GM19043 (cell line): ENCODE data around the gene MYO9A.

Source experiments
- ATAC-seq: cut with Tn5 transposase; IDR thresholded peaks from one replicate; pipeline ENCODE4 v1.9.1; 2021; ENCODE audit warnings: low read depth; ENCODE audit not compliant: unreplicated experiment

Gene MYO9A

DNA sequence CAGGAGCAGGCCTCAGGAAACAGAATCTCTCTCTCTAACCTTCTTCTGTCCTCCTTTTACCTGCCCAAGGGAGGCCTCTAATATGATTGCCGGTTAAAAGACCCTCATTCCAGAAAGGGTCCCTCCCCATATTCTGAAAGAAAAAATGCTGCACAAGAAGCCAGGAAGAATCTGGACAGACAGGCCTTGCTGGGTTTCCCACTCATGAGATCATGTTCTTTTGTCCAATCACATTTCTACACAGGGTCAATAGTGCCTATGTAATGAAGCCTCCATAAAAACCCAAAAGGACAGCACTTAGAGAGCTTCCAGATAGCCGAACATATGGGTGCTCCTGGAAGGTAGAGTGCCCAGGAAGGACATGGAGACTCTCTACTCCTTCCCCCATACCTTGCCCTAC, 146.0 kb downstream of the MYO9A start:
- ATAC-seq, result no peak

DNA sequence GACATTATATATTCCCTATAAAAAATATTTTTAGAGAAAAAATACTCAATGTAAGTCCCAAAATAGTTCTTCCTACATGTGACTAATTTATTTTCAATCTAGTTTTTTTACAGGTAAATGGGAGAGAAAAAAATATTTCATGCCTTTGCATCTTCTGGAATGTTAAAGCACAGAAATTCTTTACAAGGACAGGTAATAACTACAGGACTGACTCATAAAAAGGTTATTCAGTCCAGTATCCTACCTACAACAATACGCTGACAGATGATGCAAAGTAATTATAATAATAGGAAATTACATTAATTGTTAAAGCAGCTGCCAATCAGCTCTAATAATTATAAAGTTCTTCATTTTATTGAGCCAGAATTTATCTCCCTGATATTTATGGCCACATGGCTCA, 147.5 kb downstream of the MYO9A start:
- ATAC-seq, result no peak

DNA sequence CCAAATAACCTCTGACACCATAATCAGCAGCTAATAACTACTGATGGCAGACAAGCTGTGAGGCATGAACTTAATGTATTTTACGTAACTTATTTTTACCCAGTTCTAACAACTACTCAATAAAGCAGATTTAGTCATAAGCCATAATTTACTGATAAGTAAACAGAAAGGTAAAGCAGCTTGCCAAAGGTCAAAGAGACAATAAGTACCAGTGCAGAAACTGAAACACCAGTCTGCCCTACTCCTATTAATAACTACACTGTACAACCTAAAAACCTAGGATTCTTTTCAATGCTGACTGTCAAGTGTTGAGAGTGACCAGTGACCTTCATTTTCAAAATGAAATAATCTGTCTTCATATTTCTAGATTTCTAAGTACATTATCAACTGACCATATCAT, 155.4 kb downstream of the MYO9A start:
- no peak for ATAC-seq

DNA sequence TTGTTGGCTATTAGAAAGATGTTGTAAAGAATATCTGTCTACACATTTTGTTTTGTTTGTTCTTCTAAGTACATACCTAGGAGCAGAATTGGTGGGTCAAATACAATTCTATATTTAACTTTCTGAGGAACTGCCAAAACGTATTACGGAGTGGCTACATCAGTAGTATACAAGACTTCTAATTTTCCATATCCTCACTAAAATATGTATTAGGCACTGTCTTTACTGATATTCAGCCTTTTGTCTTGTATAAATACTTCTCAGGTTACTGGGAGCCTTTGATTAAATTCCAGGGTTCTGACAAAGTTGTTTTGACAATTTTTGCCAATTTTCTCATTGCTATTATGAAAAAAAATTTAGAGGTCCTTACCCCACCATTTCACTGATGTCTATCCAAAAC, 160.9 kb downstream of the MYO9A start:
- ATAC-seq, result no peak

DNA sequence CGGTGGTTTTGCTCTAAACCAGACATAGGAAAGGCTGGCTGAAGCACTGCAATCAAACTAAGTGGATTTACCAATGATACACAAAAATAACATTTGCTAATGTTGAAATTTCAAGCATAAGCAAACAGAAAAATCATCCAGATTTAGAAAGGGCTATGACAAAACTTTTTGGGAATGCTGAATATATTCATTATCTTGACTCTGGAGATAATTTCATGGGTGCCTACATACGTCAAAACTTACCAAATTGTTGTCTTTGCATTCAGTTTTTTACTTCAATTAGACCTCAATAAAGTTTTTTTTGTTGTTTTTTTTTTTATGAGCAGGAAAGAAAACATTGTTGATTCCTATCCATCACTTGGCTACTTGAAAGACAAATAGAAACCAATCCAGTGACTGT, 166.8 kb downstream of the MYO9A start:
- ATAC-seq, result no peak

DNA sequence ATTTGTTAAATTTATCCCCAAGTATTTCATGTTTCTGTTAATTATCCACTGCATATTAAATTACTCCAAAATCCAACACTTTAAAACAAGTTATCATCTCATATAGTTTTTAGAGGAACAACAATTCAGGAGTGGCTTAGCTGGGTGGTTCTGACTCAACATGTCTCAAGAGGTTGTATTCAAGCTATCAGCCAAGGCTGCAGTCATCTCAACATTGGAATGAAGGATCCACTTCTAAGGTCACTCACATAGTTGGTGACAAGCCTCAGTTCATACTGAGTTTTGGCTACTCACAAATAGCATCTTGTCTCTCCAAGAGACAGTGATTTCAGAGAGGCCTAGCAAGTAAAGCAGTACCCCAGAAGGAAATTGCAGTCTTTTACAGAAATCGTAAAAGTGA, 172.9 kb downstream of the MYO9A start:
- no peak for ATAC-seq

DNA sequence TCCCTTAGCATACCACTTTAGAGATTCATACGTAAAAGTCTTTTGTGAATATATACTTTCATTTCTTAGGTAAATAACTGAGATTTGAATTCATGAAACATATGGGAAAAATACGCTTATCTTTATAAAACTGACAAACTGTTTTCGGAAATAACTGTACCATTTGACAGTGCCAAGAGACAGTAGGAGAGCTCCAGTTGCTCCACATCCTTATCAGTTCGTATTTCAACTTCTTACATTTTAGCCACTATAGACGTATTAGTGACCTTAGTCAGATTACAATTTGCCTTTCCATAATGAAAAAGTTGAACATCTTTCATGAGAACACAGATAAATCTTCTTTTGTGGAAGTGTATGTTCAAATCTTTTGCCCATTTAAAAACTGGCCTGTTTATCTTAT, 174.1 kb downstream of the MYO9A start:
- ATAC-seq, result no peak

DNA sequence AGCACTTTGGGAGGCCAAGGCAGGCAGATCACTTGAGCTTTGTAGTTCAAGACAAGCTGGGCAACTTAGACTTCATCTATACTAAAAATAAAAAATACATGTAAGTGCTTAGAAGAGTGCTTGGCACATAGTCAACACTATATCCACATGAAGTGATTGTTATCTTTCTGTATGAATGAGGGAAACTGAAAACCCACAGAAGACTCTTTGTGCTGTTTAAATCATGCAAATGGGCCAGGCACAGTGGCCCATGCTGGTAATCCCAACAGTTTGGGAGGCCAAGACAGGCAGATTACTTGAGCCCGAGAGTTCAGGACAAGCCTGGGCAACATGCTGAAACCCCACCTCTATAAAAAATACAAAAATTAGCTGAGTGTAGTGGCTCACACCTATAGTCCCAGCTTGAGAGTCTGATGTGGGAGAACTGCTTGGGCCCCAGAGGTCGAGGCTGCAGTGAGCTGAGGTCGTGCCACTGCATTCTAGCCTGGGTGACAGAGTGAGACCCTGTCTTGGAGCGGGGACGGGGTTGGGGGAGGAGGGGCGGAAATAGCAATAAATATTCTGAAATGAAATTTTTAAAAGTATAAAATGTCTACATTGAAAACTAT, 177.9 kb downstream of the MYO9A start:
- ATAC-seq, result no peak

DNA sequence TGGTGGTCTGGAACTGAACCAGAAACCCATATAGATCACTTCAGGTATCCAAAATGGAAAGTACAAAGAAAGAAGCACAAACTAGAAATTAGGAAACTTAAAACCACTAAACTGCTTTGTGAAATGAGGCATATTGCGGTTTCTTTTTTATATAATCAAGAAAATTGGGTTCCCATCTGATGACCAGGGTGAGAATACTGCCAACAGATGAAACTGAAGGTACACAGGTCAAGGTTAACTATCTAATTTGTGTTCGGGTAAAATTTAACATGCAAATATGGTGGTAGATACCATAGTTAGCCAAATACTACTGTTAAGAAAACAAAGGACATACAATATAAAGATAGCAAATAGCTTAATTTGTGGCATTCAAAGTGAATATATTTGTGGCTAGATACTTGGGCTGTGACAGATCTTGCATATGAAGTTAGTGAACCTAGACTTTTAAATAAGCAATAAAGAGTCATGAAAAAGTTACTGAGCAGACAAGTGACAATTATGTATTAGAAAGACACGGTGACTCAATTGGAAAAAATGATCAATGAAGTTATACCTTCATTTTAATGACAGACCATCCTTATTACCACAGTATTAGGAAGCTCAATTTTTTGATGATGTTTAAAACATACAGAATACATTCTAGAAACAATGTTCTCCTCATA, 180.2 kb downstream of the MYO9A start:
- ATAC-seq, result no peak

DNA sequence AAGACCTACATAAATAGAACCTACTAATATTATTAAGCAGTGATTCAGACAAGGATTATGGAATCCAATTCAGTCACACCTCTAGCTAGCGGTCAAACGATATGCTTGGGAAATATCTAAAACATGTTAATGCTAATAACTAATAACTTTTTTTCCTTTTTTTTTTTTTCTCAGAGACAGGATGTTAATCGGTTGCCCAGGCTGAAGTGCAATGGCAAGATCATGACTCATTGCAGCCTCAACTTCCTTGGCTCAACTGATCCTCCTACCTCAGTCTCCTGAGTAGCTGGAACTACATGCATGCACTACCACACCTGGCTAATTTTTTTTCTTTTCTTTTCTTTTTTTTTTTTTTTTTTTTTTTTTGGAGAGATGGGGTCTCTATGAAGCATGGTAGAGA, 183.5 kb downstream of the MYO9A start:
- ATAC-seq, result no peak

DNA sequence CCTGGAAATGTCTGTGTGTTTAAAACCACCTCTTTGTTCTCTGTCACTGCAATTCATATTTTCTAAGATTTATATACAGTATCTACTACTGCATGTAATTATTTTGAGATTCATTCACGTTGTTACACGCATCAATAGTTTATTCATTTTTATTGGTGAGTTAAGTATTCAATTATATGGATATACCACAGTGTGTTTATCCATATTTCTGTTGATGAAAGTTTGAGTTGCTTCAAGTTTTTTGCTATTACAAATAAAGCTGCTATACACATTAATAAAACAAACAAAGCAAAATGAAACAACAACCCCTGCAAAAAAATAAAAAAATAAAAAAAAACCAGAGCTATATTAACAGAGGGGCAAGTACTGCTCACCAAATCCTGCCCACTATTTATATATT, 185.3 kb downstream of the MYO9A start:
- no peak for ATAC-seq

DNA sequence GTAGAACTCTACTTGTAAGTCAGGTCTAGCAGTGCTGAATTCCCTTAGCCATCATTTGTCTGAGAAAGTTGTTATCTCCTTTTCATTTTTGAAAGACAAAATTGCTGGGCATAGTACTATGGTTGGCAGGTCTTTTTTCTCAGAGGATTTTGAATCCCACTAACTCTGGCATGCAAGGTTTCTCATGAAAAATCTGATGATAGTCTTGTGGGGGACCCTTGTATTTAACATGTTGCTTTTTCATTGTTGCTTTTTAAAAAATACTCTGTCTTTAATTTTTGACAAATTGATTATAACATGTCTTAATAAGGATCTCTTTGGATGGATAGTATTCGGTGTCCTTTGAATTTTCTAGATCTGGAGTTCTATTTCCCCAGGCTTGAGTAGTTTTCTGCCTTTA, 186.7 kb downstream of the MYO9A start:
- ATAC-seq, result no peak

DNA sequence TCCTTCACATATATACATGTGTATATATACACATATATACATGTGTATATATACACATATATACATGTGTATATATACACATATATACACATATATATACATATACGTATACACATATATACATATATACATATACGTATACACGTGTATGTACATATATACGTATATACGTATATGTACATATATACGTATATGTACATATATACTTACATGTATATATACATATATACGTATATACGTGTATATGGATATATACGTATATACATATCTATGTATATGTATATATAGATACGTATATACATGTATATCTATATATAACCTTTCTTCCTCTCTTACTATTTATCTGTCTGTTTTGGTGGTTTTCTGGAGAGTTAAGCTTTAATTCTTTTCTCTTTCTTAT, 192.8 kb downstream of the MYO9A start:
- no peak for ATAC-seq

DNA sequence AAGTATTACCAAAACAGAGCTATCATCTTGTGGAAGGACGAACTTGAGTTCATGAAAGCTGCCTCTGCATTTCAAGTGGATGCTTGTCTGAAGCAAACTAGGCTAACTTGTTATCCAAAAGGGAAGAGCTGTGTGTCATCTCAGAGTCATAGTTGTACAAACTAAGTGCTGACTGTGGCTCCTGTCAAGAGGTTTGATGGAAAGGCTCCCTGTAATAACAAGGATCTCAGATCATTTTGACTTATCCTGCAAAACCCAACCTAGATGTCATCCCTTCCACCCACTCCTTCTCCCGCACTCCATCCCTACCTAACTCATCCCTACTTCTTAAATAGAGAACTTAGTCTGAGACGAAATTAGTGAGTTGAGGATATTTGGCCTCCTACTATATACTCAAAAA, 196.8 kb downstream of the MYO9A start:
- ATAC-seq, result no peak

DNA sequence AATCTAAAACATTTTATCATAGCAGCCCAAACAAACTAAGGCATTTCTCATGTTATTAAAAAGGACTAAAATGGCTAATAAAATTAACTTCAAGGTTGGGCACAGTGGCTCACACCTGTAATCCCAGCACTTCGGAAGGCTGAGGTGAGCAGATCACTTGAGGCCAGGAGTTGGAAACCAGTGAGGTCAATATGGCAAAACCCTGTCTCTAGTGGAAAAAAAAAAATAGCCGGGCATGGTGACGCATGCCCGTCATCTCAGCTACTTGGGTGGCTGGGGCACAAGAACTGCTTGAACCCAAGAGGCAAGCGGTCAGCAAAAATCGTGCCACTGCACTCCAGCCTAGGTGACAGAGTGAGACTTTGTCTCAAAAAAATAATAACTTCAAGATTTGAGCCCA, 197.4 kb downstream of the MYO9A start:
- no peak for ATAC-seq

DNA sequence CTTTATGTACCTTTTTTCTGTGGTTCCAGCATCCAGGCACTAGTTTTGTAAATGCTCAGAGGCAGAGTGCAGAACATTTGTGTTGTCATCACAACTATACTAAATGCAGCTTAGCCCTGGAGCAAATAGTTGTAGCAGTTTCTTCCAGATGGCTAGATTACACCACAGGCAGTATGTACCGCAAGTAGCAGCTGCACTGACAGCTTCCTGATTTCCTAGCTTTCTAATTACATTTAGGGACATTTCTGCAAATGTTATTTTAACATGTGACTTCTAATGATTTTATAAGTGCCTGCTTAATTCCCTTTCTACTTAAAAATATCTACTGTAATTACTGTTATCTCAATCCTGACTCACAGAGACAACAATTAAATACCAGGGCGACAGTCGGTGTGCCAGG, 201.1 kb downstream of the MYO9A start:
- no peak for ATAC-seq

DNA sequence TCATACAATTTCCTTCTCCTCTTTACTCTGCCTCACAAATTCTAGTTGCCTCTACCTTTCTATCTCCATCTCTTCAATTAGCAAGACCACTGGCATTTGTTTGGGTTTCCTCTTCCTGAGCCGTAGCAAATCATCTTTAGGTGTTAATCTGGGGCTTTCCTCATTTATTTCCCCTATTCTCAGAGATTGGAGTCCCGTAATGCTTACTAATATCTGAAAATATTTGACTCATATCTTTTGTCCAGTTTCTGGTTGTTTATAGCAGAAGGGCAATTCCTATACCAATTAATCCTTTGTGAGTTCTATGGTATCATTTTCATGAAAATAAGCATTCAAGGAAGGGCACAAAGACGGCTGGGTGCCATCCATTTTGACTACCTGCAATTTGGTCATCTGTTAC, 203.9 kb downstream of the MYO9A start:
- ATAC-seq, result no peak

DNA sequence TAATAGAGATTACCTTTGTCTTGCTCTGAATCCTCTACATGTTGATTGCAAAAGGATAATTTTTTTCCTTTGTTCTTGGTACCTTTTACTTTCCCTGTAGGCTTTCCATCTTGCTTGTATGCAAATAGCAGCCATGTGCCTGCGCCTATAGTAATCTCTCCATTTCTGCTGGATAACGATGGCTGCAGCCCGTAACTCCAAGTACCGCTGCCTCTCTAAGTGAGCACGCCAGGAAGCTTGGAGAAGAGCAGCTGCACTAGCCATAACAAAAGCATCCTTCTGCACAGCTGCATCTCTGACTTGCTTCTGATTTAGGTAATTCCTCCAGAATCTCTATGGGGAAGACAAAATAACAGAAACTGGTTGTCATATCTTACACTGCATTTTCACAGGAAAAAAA, 218.3 kb downstream of the MYO9A start:
- no peak for ATAC-seq

DNA sequence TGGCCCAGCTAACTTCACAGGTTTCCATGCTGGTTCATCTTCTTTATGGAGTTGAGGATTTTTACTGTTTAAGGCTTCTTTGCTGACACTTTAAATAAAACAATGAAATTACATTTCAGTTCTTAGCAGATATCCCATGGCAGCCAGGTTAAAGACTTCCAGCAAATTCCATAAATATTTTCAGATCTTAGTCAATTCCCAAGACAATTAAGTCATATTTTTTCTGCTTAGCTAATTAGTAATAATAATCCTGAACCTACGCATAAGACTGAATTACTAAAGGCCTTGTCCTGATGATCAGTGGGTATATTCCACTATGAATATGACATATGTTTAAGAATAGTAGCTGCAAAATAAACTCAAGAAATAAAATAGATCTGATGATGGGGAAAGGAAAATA, 224.3 kb downstream of the MYO9A start:
- no peak for ATAC-seq

DNA sequence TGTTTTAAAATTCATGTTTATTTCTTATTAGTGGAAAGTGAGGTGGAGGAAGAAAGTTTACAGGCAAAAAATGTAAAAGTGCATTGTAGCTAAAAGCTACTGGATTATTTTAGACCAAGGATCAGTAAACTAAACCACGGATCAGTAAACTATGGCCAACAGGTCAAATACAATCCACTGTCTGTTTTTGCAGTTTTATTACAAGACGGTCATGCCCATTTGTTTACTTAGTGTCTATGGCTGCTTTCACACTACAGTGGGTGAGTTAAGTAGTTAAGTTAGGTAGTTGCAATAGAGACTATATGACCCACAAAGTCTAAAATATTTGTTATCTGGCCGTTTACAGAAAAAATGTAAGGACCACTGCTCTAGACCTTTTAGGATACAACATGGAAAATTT, 225.6 kb downstream of the MYO9A start:
- no peak for ATAC-seq

DNA sequence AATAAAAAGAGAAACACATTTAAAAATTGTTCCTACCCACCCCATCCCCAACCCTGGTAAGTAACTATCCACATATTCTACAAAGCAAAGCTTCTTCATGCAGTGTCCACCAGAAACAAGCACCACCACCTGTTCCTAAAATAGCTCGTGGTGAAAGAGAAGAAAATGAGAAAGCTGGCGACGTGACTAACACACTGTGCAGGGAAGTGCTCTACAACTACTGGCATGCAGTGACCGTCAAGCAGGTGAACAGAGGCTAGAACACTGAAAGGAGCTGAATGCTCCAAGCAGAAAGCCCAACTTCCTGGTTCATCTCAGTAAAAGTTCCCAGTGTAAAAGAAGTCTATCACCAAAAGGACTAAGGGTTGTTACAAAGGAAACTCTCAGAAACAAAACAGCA, 226.9 kb downstream of the MYO9A start:
- no peak for ATAC-seq

DNA sequence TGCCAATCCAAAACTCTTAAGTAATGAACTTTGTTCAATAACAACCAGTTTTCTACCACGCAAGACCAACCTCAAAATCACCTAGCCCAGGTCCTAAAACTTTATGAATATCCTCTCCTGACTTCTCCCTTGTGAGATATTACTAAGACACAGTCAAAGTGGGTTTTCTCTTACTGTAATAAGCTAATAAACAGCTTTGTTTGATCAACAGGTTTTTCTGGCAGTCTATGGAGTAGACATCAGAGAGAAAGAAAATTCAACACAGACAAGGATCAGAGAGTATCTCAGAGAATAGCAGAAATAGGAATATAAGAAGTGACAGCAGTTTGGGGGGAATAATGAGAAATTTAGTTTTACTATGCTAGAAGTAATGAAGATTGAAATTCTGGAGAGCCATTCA, 228.0 kb downstream of the MYO9A start:
- no peak for ATAC-seq

DNA sequence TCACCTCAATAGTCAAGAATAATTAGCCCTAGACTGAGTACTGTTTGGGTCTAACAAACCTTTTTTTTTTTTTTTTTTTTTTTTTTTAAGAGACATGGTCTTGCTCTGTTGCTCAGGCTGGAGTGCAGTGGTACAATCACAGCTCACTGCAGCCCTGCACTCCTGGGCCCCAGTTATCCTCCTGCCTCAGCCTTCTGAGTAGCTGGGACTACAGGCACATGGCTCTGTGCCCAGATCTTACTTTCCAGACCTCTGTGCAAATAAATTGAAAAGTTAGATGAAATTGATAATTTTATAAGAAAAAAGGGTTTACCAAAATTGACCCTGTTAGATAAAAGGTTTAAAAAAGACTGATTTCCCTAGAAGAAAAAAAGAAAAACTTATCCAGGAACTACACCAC, 228.6 kb downstream of the MYO9A start:
- no peak for ATAC-seq
